Right lobe of liver (tissue), 6 donors: ENCODE data around the gene NTM. TPM values are rescaled to one million over a fixed set of nuclear protein-coding genes. Genes with fewer than 3 reads are reported as not detected.
A peak's percentile ranks its signal among the peaks of the same experiment; 100 is the strongest.

Experiments used
- ATAC-seq, 4 donors: fragments of 200-7000 bp; cut with Tn5 transposase; one replicate each; pipeline ENCODE4 v1.9.1; 2020; ENCODE audit warnings: mild to moderate bottlenecking in 4 of 4, moderate library complexity in 4 of 4
- DNase-seq, 3 donors: peaks; one replicate each; pipeline ENCODE4 v3.0.0-alpha.2; 2020
- H3K27ac ChIP-seq, 3 donors: fragments of 200-600 bp; one replicate each; pipeline ENCODE4 v1.8.0; 2022
- H3K27me3 ChIP-seq, 2 donors: fragments of 200-600 bp; one replicate each; pipeline ENCODE4 v1.8.0; 2022
- H3K36me3 ChIP-seq, 4 donors: fragments of 200-600 bp; sonication (generic) in 1 of 4; one replicate each; pipeline versions ENCODE4 v1.5.1 to v1.8.0; 2017 to 2022; ENCODE audit warnings: control low read depth in 1 of 4
- H3K4me1 ChIP-seq, 4 donors: fragments of 200-600 bp; sonication (generic) in 1 of 4; one replicate each; pipeline versions ENCODE4 v1.5.1 to v1.8.0; 2017 to 2022; ENCODE audit warnings: control low read depth in 1 of 4
- H3K4me3 ChIP-seq, 3 donors: fragments of 200-600 bp; one replicate each; pipeline ENCODE4 v1.8.0; 2022
- H3K9me3 ChIP-seq, 4 donors: fragments of 200-600 bp; sonication (generic) in 1 of 4; one replicate each; pipeline versions ENCODE4 v1.5.1 to v1.8.0; 2017 to 2022; ENCODE audit warnings: control low read depth in 1 of 4
- CTCF ChIP-seq, 4 donors: fragments of 200-600 bp in 3 of 4; fragments of 450-650 bp in 1 of 4; IDR thresholded peaks; one replicate each; pipeline versions ENCODE4 v1.5.1 to v1.8.0; 2016 to 2022; ENCODE audit warnings: antibody characterized with exemption in 4 of 4, mild to moderate bottlenecking in 2 of 4
- POLR2A ChIP-seq: fragments of 450-650 bp; IDR thresholded peaks from one replicate; pipeline ENCODE4 v1.6.1; 2017; ENCODE audit warnings: antibody characterized with exemption, mild to moderate bottlenecking
- WGBS: methylation state at CpG from one replicate; pipeline ENCODE4 v1.1.6; 2018; ENCODE audit warnings: low coverage, low lambda C conversion rate; ENCODE audit not compliant: insufficient coverage; ENCODE audit errors: missing lambda C conversion rate; 5-methylcytosine and 5-hydroxymethylcytosine counted together
- intact Hi-C, 2 donors: fragments of 100-400 bp; cut with DNase I; formaldehyde crosslinking; loops; one replicate each; pipeline versions ENCODE4 v1.11.2 to v1.14.1; 2022
- total RNA-seq, 6 experiments: library from RNA; depleted of rRNA in 2 of 6; stranded (reverse); fragments of >200 nt in 2 of 6; fragmentation: NEBNext Ultra II Directional in 3 of 6; extraction: Animal tissue kit (Norgen Biotek cat#: 25700) in 3 of 6; gene quantifications; one replicate each; pipeline versions ENCODE4 v1.1.0 to v1.2.4, GENCODE V29; 2016 to 2023
- donor health status: DM: no; HTN: yes; CAD: no.
- donor health status: DM: no; HTN: no; CAD: no.
- donor health status: DM: no; HTN: no; CAD: no.
- donor health status: DM: no; HTN: yes; CAD: no.
- donor health status: DM: no; HTN: yes; CAD: no.

The NTM gene
- total RNA-seq, 6 experiments from 2014 or later, result 0.35 TPM; not detected in 5

- peak; percentile 54 to 80 (median 58) for ATAC-seq
- H3K27me3 ChIP-seq, result no peaks in the 10 kb centered on the region
- TF ChIP-seq POLR2A (no peak), CTCF (IDR thresholded peaks at IDR 0.05) (no peak)
- intact Hi-C loops, result no loop called here
- no peak overlapping the region for H3K27ac ChIP-seq
- no peaks in the 10 kb centered on the region for H3K36me3 ChIP-seq
- no peaks in the 10 kb centered on the region for H3K4me1 ChIP-seq
- H3K9me3 ChIP-seq, result no peaks in the 10 kb centered on the region
- no peak overlapping the region for H3K4me3 ChIP-seq
- DNase-seq, result no peak
- 23% methylated on average over 6 of the region's 6 CpGs for WGBS
These were observed 919.3 kb downstream of the NTM start for GRCh38 chr11:132289590-132290256.

GRCh38 chr11:132293586-132293985, 923.2 kb downstream of the NTM start:
- TF ChIP-seq CTCF (IDR thresholded peaks at IDR 0.05) (no peak), POLR2A (no peak)
- WGBS, result 46% methylated on average over 4 of the region's 4 CpGs

GRCh38 chr11:132296946-132297610, 926.7 kb downstream of the NTM start:
- H3K4me3 ChIP-seq, result no peak overlapping the region
- no peaks in the 10 kb centered on the region for H3K4me1 ChIP-seq
- no peaks in the 10 kb centered on the region for H3K27me3 ChIP-seq
- TF ChIP-seq CTCF (IDR thresholded peaks at IDR 0.05) (no peak), POLR2A (no peak)
- no peak for ATAC-seq
- intact Hi-C loops, result no loop called here
- DNase-seq, result no peak
- no peaks in the 10 kb centered on the region for H3K9me3 ChIP-seq
- H3K27ac ChIP-seq, result no peak overlapping the region
- 46% methylated on average over 3 of the region's 3 CpGs for WGBS
- H3K36me3 ChIP-seq, result no peaks in the 10 kb centered on the region

More at GRCh38 chr11:132293586-132293985, 923.2 kb downstream of the NTM start:
- ATAC-seq (no peak), DNase-seq (no peak)
- intact Hi-C loops, result no loop called here
- Histone ChIP-seq H3K27me3 (no peaks in the 10 kb centered on the region), H3K4me1 (no peaks in the 10 kb centered on the region), H3K4me3 (no peak overlapping the region), H3K27ac (no peak overlapping the region), H3K9me3 (no peaks in the 10 kb centered on the region), H3K36me3 (no peaks in the 10 kb centered on the region)

GRCh38 chr11:132298357-132298756, 927.9 kb downstream of the NTM start:
- Histone ChIP-seq H3K4me1 (no peaks in the 10 kb centered on the region), H3K27ac (no peak overlapping the region), H3K36me3 (no peaks in the 10 kb centered on the region), H3K27me3 (no peaks in the 10 kb centered on the region), H3K4me3 (no peak overlapping the region), H3K9me3 (no peaks in the 10 kb centered on the region)
- no peak for ATAC-seq
- 79% methylated on average over 3 of the region's 4 CpGs for WGBS
- no peak for DNase-seq
- intact Hi-C loops, result no loop called here
- TF ChIP-seq POLR2A (no peak), CTCF (IDR thresholded peaks at IDR 0.05) (no peak)
